Mesenchymal stem cell (in vitro differentiated cells and primary cell): Measurements from ENCODE around the gene TEKTIP1.

Source experiments
- DNase-seq: peaks from one replicate; pipeline ENCODE4 v3.0.0-alpha.2; 2013
- H2AFZ ChIP-seq: one replicate; pipeline ENCODE4 v1.6.1; 2013; ENCODE audit warnings: low read depth, mild to moderate bottlenecking, control low read depth, inconsistent platforms, low read length, moderate library complexity
- H2AK5ac ChIP-seq: 2 replicates; pipeline ENCODE4 v1.6.1; 2013; ENCODE audit warnings: low read length, moderate library complexity, mild to moderate bottlenecking, inconsistent platforms; ENCODE audit not compliant: severe bottlenecking
- H2BK120ac ChIP-seq: one replicate; pipeline ENCODE4 v1.6.1; 2013; ENCODE audit warnings: low read depth, mild to moderate bottlenecking, inconsistent platforms, low read length, moderate library complexity
- H2BK12ac ChIP-seq, 2 experiments: one replicate each; pipeline ENCODE4 v1.6.1; 2013; ENCODE audit warnings: inconsistent platforms in 2 of 2, low read length in 2 of 2, mild to moderate bottlenecking in 2 of 2, moderate library complexity in 2 of 2, control low read depth in 1 of 2
- H2BK15ac ChIP-seq: one replicate; pipeline ENCODE4 v1.6.1; 2013; ENCODE audit warnings: mild to moderate bottlenecking, low read depth, inconsistent platforms; ENCODE audit not compliant: poor library complexity, severe bottlenecking
- H2BK5ac ChIP-seq: 2 replicates; pipeline ENCODE4 v1.6.1; 2013; ENCODE audit warnings: low read depth, mild to moderate bottlenecking, low read length, control low read depth, inconsistent platforms; ENCODE audit not compliant: poor library complexity, severe bottlenecking
- H3K14ac ChIP-seq, 2 experiments: one replicate each; pipeline ENCODE4 v1.6.1; 2013; ENCODE audit warnings: inconsistent platforms in 2 of 2, low read length in 2 of 2, control low read depth in 1 of 2, mild to moderate bottlenecking in 1 of 2, moderate library complexity in 1 of 2
- H3K18ac ChIP-seq, 2 experiments: one replicate each; pipeline ENCODE4 v1.6.1; 2013; ENCODE audit warnings: inconsistent platforms in 2 of 2, low read length in 2 of 2, control low read depth in 1 of 2, low read depth in 1 of 2, mild to moderate bottlenecking in 1 of 2
- H3K23ac ChIP-seq, 2 experiments: one replicate each; pipeline ENCODE4 v1.6.1; 2013; ENCODE audit warnings: inconsistent platforms in 2 of 2, low read length in 2 of 2, mild to moderate bottlenecking in 2 of 2, moderate library complexity in 2 of 2, control low read depth in 1 of 2
- H3K27ac ChIP-seq: 2 replicates; pipeline ENCODE4 v1.5.1; 2013; ENCODE audit warnings: mild to moderate bottlenecking, moderate library complexity, low read length, control low read depth, inconsistent platforms; ENCODE audit not compliant: poor library complexity, severe bottlenecking
- H3K27me3 ChIP-seq, 2 experiments: 2 replicates each; pipeline versions ENCODE4 v1.6.1 to v1.7.0; 2013; ENCODE audit warnings: low read length in 2 of 2, mild to moderate bottlenecking in 2 of 2, moderate library complexity in 2 of 2, control low read depth in 1 of 2, inconsistent platforms in 1 of 2; ENCODE audit not compliant: control insufficient read depth in 1 of 2, insufficient read depth in 1 of 2
- H3K36me3 ChIP-seq, 2 experiments: 2 replicates each; pipeline versions ENCODE4 v1.6.1 to v1.7.0; 2013; ENCODE audit warnings: low read length in 2 of 2, control low read depth in 1 of 2, inconsistent platforms in 1 of 2, low read depth in 1 of 2, mild to moderate bottlenecking in 1 of 2; ENCODE audit not compliant: insufficient read depth in 2 of 2, control insufficient read depth in 1 of 2
- H3K4ac ChIP-seq, 2 experiments: one replicate each; pipeline ENCODE4 v1.6.1; 2013; ENCODE audit warnings: inconsistent platforms in 2 of 2, low read length in 2 of 2, mild to moderate bottlenecking in 2 of 2, moderate library complexity in 2 of 2, control low read depth in 1 of 2, low read depth in 1 of 2
- H3K4me1 ChIP-seq: 2 replicates; pipeline ENCODE4 v1.6.1; 2013; ENCODE audit warnings: low read depth, low read length, control low read depth; ENCODE audit not compliant: control insufficient read depth, insufficient read depth
- H3K4me2 ChIP-seq: 2 replicates; pipeline ENCODE4 v1.6.1; 2013; ENCODE audit warnings: low read length, mild to moderate bottlenecking, inconsistent platforms; ENCODE audit not compliant: poor library complexity, severe bottlenecking
- H3K4me3 ChIP-seq, 2 experiments: 2 replicates each; pipeline versions ENCODE4 v1.5.1 to v1.7.0; 2013; ENCODE audit warnings: low read length in 2 of 2, mild to moderate bottlenecking in 2 of 2, control low read depth in 1 of 2, low read depth in 1 of 2; ENCODE audit not compliant: insufficient read depth in 1 of 2
- H3K79me1 ChIP-seq: replicated peaks from 2 replicates; pipeline ENCODE4 v1.6.1; 2013; ENCODE audit warnings: mild to moderate bottlenecking, control low read depth, low read length, inconsistent platforms; ENCODE audit not compliant: poor library complexity, severe bottlenecking
- H3K9ac ChIP-seq: 2 replicates; pipeline ENCODE4 v1.7.0; 2013; ENCODE audit warnings: mild to moderate bottlenecking, low read length, moderate library complexity
- H3K9me3 ChIP-seq: 2 replicates; pipeline ENCODE4 v1.7.0; 2013; ENCODE audit warnings: mild to moderate bottlenecking, low read length; ENCODE audit not compliant: control insufficient read depth
- H4K8ac ChIP-seq: one replicate; pipeline ENCODE4 v1.6.1; 2013; ENCODE audit warnings: inconsistent platforms, mild to moderate bottlenecking, low read length, moderate library complexity
- H4K91ac ChIP-seq: one replicate; pipeline ENCODE4 v1.6.1; 2013; ENCODE audit warnings: mild to moderate bottlenecking, low read length, inconsistent platforms
- WGBS: methylation state at CpG from one replicate; pipeline ENCODE4 v1.1.7; 2013; ENCODE audit warnings: mixed read lengths; 5-methylcytosine and 5-hydroxymethylcytosine counted together

The TEKTIP1 gene

GRCh38 chr19:3535235-3535535 is 3.8 kb upstream of the TEKTIP1 start:
- Histone ChIP-seq H2BK15ac (no peak overlapping the region), H2AFZ (no peak overlapping the region), H3K36me3 (peaks cover 65 to 90% of the 10 kb centered on the region in 2 experiments), H3K23ac (no peak overlapping the region), H3K9me3 (no peaks in the 10 kb centered on the region), H2AK5ac (no peak overlapping the region), H3K4ac (no peak overlapping the region), H2BK5ac (no peak overlapping the region), H3K79me1 (peaks cover 8% of the 10 kb centered on the region), H3K27me3 (no peaks in the 10 kb centered on the region), H3K4me1 (peaks cover 19% of the 10 kb centered on the region), H4K8ac (no peak overlapping the region), H3K4me3 (no peak overlapping the region), H2BK120ac (no peak overlapping the region), H2BK12ac (no peak overlapping the region), H3K4me2 (no peak overlapping the region), H4K91ac (no peak overlapping the region), H3K27ac (no peak overlapping the region), H3K18ac (no peak overlapping the region), H3K14ac (no peak overlapping the region), H3K9ac (no peak overlapping the region)
- WGBS: 95% methylated on average over 9 of the region's 9 CpGs
- no peak for DNase-seq

- Histone ChIP-seq H3K79me1 (peaks cover 8% of the 10 kb centered on the region), H2BK12ac (no peak overlapping the region), H3K9ac (no peak overlapping the region), H3K23ac (no peak overlapping the region), H3K18ac (no peak overlapping the region), H3K4me1 (peaks cover 19% of the 10 kb centered on the region), H2BK5ac (no peak overlapping the region), H3K27me3 (no peaks in the 10 kb centered on the region), H3K14ac (no peak overlapping the region), H3K4me2 (no peak overlapping the region), H2BK120ac (no peak overlapping the region), H3K4ac (no peak overlapping the region), H3K36me3 (peaks cover 61 to 86% of the 10 kb centered on the region in 2 experiments), H4K8ac (no peak overlapping the region), H3K4me3 (no peak overlapping the region), H2AFZ (no peak overlapping the region), H2AK5ac (no peak overlapping the region), H4K91ac (no peak overlapping the region), H2BK15ac (no peak overlapping the region), H3K27ac (no peak overlapping the region), H3K9me3 (no peaks in the 10 kb centered on the region)
- DNase-seq: no peak
- 98% methylated on average over 11 of the region's 14 CpGs for WGBS
Observed at GRCh38 chr19:3535563-3535965, 3.4 kb upstream of the TEKTIP1 start.

- no peak overlapping the region for H2AK5ac ChIP-seq
- H2BK12ac ChIP-seq: no peak overlapping the region
- H3K9ac ChIP-seq: peak overlapping the region; percentile 22
- no peak overlapping the region for H3K14ac ChIP-seq
- H2BK120ac ChIP-seq: no peak overlapping the region
- H3K36me3 ChIP-seq: peaks cover 57 to 82% of the 10 kb centered on the region in 2 experiments
- no peak overlapping the region for H3K4me3 ChIP-seq
- H2BK5ac ChIP-seq: no peak overlapping the region
- no peak overlapping the region for H2AFZ ChIP-seq
- H2BK15ac ChIP-seq: no peak overlapping the region
- no peak for DNase-seq
- H3K4ac ChIP-seq: no peak overlapping the region
- peaks cover 19% of the 10 kb centered on the region for H3K4me1 ChIP-seq
- H3K79me1 ChIP-seq: peaks cover 5% of the 10 kb centered on the region
- no peak overlapping the region for H3K18ac ChIP-seq
- no peaks in the 10 kb centered on the region for H3K9me3 ChIP-seq
- no peak overlapping the region for H4K8ac ChIP-seq
- H4K91ac ChIP-seq: no peak overlapping the region
- 96% methylated on average over 6 of the region's 10 CpGs for WGBS
- no peak overlapping the region for H3K23ac ChIP-seq
- no peak overlapping the region for H3K27ac ChIP-seq
- H3K4me2 ChIP-seq: no peak overlapping the region
- H3K27me3 ChIP-seq: no peaks in the 10 kb centered on the region
Observed at GRCh38 chr19:3535981-3536380, 3.0 kb upstream of the TEKTIP1 start.

DNA sequence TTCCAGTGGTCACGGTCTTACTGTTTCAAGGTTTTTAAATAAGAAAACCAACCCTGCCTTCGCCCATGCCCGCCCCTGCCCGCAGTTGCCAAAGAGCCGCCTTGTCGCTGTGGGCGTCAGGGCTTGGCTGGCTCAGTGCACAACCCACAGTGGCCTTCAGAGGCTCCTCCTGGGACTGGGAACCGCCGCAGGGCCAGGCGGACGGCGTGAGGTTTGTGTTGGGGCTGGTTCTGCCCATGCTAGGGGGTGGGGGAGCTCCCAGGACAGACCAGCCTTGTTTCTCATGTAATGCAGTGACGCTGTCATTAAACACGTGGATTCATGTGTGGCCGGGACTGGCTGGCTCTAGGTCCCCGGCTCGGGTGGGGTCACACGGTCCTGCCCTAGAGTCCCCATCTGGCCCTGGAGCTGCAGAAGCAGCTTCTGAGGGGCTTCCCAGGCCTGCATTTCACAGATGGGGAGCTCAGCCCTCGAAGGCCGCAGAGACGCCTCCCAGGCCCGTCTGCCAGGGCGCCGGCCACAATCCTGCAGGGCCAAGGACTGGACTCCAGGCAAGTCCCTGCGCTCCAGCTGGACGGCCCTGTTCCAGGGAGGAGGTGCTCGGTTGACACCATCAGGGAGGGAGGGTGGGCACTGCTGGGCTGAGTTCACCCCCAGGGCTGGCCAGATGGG is 2.4 kb upstream of the TEKTIP1 start:
- no peak for DNase-seq
- Histone ChIP-seq H3K36me3 (peaks cover 51 to 76% of the 10 kb centered on the region in 2 experiments), H3K4me1 (peaks cover 19% of the 10 kb centered on the region), H2AK5ac (no peak overlapping the region), H3K18ac (no peak overlapping the region), H2AFZ (no peak overlapping the region), H3K9me3 (no peaks in the 10 kb centered on the region), H3K4ac (no peak overlapping the region), H3K23ac (no peak overlapping the region), H4K8ac (peak overlapping the region; percentile 53), H3K4me3 (peak overlapping the region in 1 of 2 experiments; percentile 4), H3K4me2 (no peak overlapping the region), H2BK12ac (no peak overlapping the region), H3K14ac (no peak overlapping the region), H3K9ac (peak overlapping the region; percentile 22), H4K91ac (no peak overlapping the region), H3K79me1 (peaks cover 4% of the 10 kb centered on the region), H2BK15ac (no peak overlapping the region), H3K27ac (no peak overlapping the region), H2BK120ac (no peak overlapping the region), H3K27me3 (no peaks in the 10 kb centered on the region), H2BK5ac (no peak overlapping the region)
- 94% methylated on average over 27 of the region's 27 CpGs for WGBS
